Stimulated activated CD4-positive, alpha-beta T cell treated with anti-CD3 and anti-CD28 coated beads, Interleukin-1b, Interleukin-23, amount 100 ng/mL, for 1 hour (primary cell): ENCODE data around the gene LCE1C.

ENCODE experiments used
- DNase-seq, 2 donors: peaks; one replicate each; pipeline ENCODE4 v3.0.0-alpha.2; 2020; ENCODE audit warnings: low read depth in 2 of 2

LCE1C gene, protein sequence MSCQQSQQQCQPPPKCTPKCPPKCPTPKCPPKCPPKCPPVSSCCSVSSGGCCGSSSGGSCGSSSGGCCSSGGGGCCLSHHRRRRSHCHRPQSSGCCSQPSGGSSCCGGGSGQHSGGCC

DNA sequence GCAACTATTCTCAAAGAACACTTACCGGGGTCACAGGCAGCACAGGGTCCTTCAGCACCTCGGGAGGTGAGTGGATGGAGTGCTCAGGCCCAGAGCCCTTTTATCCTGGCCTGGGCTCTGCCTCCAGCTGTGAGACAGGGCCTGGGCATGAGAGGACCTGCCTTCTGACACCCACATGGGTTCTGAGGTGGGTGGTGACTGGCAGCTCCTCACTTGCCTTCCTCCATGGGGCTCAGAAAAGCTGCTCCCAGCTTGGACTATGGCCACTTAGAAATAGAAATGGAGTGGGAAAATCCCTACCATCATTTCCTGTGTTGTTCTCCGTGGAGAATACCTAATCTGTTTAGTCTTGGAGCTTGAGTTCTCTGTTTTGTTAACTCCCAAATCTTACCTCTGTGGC, at the start of gene LCE1C:
TSS of gene LCE1C (minus strand) at position 76 of the 400 bp plus-strand sequence. CDS start 1,173 bp downstream, outside the sequence.
- no peak for DNase-seq

DNA sequence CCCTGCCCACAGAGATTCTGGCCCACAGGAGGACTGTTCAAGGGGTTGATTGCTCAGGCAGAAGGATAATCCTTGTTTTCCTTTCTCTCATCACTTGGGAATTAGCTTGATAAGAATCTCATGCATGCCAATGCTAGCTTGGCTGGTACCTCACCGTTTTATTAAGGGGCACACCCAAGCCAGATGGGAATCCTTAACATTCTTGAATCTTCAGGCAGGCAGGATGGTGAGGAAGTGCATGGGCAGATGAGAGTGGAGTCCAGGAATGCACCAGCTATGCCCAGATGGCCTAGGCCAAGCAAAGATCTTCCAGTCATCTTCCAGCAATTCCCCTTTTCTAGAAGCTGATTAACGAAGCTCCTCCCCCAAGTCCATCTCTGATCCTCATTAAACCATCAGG, 49.2 kb upstream of the LCE1C start:
- no peak for DNase-seq

DNA sequence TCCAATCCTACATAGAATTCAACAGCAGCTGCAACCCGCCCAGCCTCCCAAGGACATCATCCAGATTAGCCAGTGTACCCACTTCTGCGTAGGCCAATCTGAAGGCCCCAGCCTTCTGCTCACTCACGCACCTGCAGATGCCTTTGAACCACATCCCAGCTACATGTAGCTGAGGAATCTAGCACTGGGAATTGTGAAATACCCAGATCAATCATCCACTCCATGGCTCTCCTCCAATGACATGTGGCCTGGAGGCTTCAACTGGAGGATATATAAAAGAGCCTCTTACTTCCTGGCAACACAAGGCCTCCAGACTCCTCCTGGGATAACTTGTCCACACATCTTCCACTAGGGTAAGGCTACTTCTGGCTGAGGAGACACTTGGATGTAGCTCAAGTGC, 36.1 kb upstream of the LCE1C start, which contains the start of gene LCE6A:
TSS of gene LCE6A (plus strand) at position 301 of the 400 bp plus-strand sequence. CDS start 665 bp downstream, outside the sequence.
- DNase-seq, result no peak

DNA sequence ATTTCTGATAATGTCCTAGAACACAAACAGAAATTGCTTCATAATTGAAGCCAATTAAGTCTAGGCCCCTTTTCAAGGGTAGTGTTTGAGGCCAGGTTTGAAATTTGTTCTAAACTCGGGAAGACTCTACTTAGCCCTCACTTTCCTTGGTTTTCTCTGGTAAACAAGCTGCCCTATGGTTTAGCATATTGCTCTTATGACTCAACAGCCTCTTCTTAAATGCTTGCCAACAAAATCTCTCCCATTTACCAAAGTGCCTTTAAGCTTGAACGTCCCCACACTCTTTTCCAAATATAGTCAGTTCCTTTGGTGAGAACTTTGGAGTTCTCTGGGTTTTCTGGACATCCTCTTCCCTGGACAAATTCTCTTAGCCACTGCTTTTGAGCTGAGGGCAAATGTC, 30.4 kb upstream of the LCE1C start:
- DNase-seq, result no peak

DNA sequence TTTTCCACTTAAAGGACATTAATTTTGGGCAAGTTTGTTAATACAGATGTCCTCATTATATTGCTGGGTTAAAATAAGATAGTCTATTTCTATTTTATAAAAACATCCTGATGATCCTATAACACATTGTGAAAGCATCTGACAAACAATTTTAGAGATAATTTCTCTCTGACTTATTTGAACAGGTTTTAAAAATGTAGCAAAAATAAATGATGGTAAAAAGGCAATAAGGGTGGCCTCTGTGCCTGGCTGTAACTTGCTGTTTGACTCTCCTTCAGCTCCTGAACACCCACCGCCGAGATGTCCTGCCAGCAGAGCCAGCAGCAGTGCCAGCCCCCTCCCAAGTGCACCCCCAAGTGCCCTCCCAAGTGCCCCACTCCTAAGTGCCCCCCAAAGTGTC, 20.7 kb upstream of the LCE1C start, which contains the start of gene LCE1A:
TSS of gene LCE1A (plus strand) at position 301 of the 400 bp plus-strand sequence. CDS start at position 301, 0 bp downstream.
- DNase-seq, result no peak

DNA sequence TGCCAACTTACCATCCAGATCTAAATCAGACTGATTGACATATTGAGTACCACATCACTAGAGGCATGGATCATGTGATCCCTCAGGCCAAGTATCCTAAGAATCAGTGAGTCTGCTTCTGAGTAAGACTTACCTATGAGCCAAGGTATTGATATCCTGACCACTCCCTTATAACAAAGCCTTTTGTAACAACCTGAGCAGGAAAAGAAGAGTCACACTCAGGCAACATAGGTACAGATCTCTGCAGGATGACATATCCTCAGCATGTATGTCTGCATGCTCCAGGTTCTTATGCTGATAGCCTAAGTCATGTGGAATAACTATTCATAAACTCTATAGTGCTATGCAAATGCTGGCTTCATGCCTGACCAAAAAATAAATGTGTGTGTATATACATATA, 18.5 kb upstream of the LCE1C start:
- no peak for DNase-seq

DNA sequence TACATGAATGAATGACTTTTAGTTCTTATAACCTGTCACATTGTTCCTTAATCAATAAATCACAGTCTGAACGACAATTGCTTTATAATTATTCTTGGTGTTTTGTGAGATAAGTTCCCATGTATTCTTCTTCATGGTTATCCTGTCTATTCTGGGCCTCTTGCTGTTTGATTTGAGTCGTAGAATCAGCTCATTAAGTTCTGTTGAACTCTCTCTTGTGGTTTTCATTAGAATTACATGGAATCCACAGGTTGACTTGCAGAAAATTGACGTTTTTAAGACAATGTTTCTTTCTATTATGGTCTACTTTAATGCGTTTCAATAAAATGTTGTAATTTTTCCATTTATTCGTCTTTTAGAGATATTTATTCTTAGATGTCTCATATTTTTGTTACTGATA, 16.8 kb upstream of the LCE1C start:
- no peak for DNase-seq

DNA sequence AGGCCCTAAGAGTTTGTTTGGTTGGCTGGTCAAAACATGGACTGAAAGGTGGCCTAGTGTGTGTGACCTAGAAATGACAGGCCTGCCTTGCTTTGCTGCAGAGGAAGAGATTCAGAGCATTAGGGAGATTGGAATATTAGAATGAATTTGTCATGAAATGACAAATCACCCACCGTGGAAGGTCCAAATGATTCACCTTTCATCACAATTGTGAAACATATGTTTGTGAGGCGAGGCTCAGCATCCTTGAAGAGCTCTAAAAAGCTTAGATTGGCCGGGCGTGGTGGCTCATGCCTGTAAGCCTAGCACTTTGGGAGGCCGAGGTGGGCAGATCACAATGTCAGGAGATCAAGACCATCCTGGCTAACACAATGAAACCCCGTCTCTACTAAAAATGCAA, 10.9 kb upstream of the LCE1C start:
- DNase-seq, result no peak

DNA sequence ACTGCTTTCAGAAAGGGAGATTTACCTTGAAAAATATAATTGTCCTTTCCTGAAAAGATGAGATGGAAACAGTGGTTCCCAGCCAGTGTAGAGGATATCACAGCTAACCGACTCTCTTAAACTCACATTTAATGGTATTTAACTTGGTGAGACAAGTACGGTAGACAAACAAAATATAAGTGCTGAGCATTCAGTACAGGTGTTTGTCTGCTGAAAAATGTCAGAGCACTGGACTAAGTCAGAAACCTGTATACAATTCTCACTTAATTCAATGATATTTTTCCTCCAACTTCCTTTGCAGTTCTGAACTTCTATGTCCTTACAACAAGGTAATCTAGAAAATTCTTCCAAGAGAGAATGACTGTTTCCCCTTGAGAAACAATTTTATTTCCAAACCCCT, 5.2 kb upstream of the LCE1C start, which contains the start of gene LCE1B:
TSS of gene LCE1B (plus strand) at position 301 of the 400 bp plus-strand sequence. CDS start 476 bp downstream, outside the sequence.
- DNase-seq, result no peak

DNA sequence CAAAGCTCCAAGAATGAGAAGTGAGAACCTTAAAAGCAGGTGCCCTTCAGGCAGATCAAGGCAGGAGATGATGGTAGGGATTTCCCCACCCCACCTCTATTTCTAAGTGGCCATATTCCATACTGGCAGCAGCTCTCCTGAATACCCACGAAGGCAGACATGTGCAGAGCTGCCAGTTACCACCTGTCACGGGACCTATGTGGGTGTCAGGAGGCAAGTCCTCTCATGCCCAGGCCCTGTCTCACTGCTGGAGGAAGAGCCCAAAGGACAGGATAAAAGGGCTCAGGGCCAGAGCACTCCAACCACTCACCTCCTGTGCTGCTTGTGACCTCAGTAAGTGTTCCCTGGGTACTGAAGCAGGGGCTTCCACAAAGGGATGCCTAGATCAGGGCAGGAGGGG, 4.6 kb upstream of the LCE1C start:
- DNase-seq, result no peak

DNA sequence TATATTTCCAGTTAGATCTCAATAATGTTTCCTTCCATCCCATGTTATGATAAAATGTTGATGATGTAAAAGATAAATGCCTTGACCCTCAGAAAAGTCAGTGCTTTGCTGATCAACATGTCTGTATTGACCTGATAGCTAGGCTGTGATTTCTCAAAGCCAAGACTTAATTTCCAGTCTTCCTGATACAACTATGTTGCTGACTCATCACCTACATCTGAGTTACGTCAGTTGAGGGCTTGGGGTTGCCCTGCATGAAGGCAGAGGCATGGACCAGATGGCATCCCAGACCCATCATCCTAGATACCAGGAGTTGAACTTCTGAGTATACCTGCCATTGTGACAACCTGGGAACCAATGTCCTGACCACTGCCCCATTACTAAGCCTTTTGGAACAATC, 5.1 kb downstream of the LCE1C start:
- DNase-seq, result no peak

DNA sequence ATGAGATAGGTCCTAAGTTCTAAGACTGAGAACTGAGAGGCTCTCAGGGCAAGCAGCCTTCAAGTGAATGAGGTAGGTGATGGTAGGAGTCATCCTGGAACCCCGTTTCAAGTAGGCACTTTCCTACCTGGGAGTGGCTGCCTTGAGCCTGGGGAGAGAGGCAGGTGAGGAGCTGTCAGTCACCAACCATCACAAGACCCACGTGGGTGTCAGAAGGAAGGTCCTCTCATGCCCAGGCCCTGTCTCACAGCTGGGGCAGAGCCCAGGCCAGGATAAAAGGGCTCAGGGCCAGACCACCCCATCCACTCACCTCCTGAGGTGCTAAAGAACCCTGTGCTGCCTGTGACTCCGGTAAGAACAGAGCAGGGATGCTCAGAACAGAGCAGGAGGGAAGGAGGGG, 10.0 kb downstream of the LCE1C start, which contains the start of gene LCE1D:
TSS of gene LCE1D (plus strand) at position 301 of the 400 bp plus-strand sequence. CDS start 1,074 bp downstream, outside the sequence.
- DNase-seq, result no peak

DNA sequence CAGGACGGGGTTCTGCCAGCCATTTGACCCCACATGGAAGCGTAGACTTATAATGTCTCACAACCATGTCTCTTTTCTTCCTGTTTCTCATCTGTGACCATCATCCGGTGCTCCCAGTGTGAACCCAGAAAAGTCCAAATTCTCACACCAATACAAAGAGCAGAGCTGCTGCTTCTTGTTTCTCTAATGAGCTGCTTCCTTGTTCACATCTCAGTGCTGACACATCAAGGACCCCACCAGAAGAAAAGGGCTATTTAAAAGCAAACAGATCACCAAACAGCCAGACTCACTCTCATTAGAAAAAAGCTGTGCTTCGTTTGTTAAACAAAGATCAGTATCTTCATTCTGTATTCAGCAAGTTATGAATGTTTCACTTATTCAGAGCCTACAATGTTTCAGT, 10.8 kb downstream of the LCE1C start:
- DNase-seq, result no peak

DNA sequence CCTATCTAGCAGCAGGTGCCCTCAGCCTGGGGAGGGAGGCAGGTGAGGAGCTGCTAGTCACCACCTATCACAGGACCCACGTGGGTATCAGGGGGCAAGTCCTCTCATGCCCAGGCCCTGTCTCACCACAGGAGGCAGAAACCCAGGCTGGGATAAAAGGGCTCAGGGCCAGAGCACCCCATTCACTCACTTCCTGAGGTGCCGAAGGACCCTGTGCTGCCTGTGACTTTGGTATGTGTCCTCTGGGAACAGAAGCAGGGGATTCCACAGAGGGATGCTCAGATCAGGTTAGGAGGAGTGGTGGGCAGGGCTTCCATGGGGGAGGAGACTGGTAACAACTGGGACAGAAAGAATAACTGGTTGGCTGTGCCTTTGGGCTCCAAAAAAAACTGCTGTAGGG, 20.4 kb downstream of the LCE1C start, which contains the start of gene LCE1E:
TSS of gene LCE1E (plus strand) at position 181 of the 400 bp plus-strand sequence. CDS start 1,043 bp downstream, outside the sequence.
- DNase-seq, result no peak

DNA sequence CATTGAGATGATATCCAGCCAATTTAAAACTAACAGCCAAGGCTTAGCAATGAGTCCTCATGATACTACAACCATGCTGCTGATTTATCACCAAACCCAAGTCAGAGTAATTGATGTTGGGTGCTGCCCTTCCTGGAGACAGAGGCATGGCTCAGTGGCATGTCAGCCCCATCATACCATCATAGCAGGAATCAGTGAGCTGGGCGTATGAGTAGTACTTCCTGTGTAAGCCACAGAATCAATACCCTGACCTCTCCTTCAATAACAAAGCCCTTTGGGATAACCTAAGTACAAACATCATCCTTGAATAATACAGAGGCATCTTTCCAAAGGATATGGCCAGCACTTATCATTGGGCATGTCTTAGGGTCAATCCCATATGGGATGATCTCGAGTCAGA, 23.4 kb downstream of the LCE1C start:
- DNase-seq, result no peak

DNA sequence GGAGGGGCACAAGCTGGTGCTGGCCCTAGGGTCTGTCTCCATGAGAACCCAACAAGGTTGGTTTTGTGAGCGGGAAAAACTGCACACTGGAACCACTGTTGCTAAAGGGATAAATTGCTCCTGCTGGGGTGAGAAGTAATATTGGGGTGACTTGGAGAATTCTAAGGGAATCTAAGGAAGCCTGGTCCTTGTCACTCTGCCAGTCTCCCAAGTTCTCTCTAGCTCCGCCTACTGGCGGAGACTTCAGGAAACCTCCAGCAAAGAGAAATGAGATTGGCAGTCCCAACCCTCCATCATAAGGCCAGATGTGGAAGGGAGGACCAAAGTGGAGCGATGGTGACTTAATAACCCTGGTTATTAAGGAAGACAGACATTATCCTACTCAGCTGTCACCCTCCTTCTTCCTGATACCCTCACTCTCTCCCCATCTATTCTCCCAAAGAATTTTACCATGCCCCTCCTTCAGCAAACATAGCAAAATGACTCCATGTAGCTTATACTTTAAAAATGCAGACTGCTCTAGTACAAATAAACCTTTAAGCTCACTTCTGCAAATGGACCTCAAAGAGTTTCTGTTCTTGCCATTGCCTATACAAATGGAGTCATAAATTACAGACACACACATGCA, 28.8 kb downstream of the LCE1C start:
- no peak for DNase-seq

DNA sequence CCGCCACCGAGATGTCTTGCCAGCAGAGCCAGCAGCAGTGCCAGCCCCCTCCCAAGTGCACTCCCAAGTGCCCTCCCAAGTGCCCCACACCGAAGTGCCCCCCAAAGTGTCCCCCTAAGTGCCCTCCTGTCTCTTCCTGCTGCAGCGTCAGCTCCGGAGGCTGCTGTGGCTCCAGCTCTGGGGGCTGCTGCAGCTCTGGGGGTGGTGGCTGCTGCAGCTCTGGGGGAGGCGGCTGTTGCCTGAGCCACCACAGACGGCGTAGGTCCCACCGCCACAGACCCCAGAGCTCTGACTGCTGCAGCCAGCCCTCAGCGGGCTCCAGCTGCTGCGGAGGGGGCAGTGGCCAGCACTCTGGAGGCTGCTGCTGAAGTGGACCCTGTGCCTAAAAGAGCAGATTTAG, 30.1 kb downstream of the LCE1C start:
- DNase-seq, result no peak

DNA sequence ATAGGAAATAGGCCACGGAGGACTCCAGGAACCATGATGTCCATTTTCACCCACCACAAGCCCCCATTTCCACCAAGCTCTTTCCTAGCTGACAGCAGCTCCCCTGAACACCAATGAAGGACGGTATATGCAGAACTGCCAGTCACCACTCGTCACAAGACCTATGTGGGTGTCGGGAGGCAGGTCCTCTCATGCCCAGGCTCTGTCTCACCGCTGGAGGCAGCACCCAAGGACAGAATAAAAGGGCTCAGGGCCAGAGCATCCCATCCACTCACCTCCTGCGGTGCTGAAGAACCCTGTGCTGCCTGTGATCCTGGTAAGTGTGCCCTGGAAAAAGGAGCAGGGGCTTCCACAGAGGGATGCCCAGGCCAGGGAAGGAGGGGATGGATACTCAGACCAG, 31.6 kb downstream of the LCE1C start, which contains the start of gene LCE1F:
TSS of gene LCE1F (plus strand) at position 266 of the 400 bp plus-strand sequence. CDS start 1,232 bp downstream, outside the sequence.
- no peak for DNase-seq

DNA sequence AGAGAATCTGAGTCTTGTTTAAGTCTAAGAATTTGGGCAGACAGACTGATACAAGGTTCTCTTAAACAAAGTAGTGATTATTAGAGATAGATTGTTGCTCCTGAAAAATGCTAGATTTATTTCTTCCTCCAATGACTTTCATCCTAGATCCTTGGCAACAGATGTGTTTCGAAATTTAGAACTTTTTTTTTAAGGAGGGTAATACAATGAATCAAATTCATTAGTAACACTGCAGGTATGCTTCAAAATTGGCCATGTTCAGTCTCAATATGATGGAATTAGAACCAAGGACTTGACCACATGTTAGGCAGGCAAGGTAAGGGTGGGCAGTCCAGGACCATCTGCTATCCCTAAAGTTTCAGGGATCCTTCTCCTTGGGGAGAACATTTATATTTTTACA, 36.0 kb downstream of the LCE1C start:
- DNase-seq, result no peak

DNA sequence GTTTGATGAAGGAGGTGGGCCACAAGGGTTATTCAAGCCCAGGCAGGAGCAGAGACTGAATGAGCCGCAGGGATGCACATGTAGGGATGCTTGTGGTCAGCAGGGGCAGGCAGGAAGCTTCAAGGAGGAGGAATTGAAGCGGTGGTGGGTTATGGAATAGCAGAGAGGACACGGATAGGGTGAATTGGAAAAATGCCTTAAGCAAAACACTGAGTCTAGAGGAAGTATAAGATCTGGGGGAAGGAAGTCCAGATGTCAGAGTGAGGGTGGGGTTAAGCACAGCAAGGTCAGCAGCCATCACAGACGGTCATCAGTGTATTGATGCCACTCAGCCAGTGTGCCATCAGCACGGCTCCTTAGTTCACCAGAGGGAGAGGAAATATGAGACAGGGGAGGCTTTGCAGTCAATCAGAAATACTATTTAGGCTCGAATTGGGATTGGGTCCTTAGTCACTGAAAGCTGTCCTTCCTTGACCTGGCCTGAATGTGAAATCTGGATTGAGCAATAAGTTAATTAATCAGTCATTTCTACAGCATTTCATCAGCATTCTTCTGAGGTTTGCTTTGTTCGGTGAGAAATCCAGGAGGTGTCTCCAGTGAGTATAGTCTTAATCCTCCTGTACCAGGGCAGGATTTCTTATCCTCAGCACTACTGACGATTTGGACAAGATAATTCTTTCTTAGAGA, 37.5 kb downstream of the LCE1C start:
- DNase-seq, result no peak

DNA sequence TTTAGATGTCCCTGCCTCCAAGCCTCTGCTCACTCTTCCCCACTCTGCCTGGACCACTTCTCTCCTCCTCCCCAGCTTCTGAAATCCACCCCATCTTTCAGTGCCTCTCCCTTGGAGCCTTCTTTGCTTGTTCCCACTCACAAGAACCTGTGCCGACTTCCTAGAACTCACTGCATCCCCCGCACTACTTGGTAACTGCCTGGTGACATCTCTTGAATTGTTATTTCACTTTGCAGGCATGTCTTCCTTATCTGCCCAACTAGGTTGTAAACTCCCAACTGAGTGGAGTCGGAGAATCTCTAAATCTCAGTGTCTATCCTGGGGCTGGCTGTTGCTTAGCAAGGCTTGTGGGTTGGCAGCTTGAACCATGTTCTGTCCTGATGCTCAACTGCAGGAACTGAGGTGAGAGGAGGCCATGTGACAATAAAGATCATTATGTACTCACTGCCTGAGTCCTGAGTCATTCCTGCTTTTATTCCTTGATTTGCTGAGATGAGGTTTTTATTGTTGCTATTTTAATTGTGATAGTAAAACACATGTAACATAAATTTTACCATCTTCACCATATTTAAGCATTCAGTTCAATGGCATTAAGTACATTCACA, 44.7 kb downstream of the LCE1C start:
- no peak for DNase-seq

DNA sequence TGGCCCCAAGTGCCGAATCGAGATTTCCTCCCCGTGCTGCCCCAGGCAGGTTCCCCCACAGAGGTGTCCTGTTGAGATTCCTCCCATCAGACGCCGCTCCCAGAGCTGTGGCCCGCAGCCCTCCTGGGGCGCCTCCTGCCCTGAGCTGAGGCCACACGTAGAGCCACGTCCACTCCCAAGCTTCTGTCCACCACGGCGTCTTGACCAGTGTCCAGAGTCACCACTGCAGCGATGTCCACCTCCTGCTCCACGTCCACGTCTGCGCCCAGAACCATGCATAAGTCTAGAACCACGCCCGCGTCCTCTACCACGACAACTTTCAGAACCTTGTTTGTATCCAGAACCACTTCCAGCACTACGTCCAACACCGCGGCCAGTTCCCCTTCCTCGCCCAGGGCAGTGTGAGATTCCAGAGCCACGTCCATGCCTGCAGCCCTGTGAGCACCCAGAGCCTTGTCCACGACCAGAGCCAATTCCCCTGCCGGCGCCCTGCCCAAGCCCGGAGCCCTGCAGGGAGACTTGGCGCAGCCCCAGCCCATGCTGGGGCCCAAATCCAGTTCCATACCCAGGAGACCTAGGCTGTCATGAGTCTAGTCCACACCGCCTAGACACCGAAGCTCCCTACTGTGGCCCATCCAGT, 45.8 kb downstream of the LCE1C start:
- DNase-seq, result no peak
